Measurements from ENCODE around the gene SMIM5. TPM values are rescaled to one million over a fixed set of nuclear protein-coding genes. Genes with fewer than 3 reads are reported as not detected.

SMIM5 gene
- total RNA-seq, 1 donor from 2014 or later = not detected

DNA sequence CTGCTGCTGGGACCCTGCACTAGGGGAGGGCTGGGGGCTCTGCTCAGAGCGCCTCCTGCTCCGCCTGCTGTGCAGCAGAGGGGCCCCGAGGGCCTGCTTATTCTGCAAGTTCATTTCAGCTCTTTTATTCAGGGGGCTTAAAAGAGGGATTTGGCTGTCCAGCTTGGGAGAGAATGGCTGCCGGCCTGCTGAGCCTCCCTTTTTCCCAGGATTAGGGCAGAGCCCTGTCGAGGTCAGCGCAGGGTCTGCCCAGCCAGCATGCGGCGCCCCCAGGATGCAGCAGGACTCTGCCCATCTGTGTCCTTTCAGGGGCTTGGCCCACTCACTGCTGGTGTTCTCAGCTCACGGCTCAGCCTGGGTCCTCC, 1.1 kb downstream of the SMIM5 start:
- TF ChIP-seq CTCF (IDR thresholded peaks at IDR 0.05) = no peak
- Histone ChIP-seq H3K4me3 (peak overlapping the region in 1 of 2 donors; percentile 24), H3K36me3 (peaks cover 0 to 11% of the 10 kb centered on the region in 2 donors), H3K9me3 (no peaks in the 10 kb centered on the region), H3K27ac (peak overlapping the region in 1 of 2 donors; percentile 82), H3K27me3 (no peaks in the 10 kb centered on the region), H3K4me1 (peaks cover 11 to 19% of the 10 kb centered on the region in 2 donors)
- intact Hi-C loops (cut with DNase I) = no loop called here
- DNase-seq (ENCODE audit: low spot score in 2 of 2) = no peak

- no peak for DNase-seq (ENCODE audit: low spot score in 2 of 2)
- Histone ChIP-seq H3K4me3 (no peak overlapping the region), H3K27me3 (no peaks in the 10 kb centered on the region), H3K9me3 (no peaks in the 10 kb centered on the region), H3K27ac (no peak overlapping the region), H3K4me1 (peaks cover 11 to 19% of the 10 kb centered on the region in 2 donors), H3K36me3 (peaks cover under 1 to 8% of the 10 kb centered on the region in 2 donors)
- TF ChIP-seq CTCF (IDR thresholded peaks at IDR 0.05) = no peak
- intact Hi-C loops (cut with DNase I) = no loop called here
Observed at GRCh38 chr17:75634754-75635609, 1.7 kb downstream of the SMIM5 start.

DNA sequence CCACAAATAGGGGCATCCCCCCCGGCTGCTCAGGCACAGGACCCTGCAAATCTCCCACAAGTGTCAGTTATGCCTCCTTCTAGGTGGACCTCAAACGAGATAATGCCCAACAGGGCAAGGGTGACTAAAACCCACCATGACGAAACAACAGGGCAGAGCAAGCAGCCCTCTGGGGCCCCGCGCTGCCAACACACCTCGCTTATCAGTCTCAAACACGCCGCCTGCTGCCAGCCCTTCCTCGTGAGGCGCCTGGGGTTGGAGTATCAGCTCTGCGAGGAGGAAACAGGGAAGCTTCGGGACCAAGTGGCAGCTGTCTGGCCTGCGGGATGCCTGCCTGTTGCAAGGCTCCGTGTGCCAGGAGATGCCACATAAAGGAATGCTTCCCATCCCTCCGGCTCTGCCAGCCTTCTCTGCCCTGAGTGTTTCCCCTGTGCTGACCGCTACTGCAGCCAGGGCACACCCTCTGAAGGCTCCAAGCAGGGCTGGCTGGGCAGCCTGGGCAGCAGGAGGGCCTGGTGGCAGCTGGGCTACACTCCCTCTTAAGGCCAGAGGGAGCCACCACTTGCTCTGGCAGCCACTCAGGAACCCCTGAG, 2.5 kb downstream of the SMIM5 start:
- no peak for TF ChIP-seq CTCF (IDR thresholded peaks at IDR 0.05)
- Histone ChIP-seq H3K27me3 (no peaks in the 10 kb centered on the region), H3K4me3 (no peak overlapping the region), H3K4me1 (peaks cover 11 to 19% of the 10 kb centered on the region in 2 donors), H3K9me3 (no peaks in the 10 kb centered on the region), H3K27ac (no peak overlapping the region), H3K36me3 (peaks cover 3 to 4% of the 10 kb centered on the region in 2 donors)
- no peak for DNase-seq (ENCODE audit: low spot score in 2 of 2)
- intact Hi-C loops (cut with DNase I) = no loop called here

DNA sequence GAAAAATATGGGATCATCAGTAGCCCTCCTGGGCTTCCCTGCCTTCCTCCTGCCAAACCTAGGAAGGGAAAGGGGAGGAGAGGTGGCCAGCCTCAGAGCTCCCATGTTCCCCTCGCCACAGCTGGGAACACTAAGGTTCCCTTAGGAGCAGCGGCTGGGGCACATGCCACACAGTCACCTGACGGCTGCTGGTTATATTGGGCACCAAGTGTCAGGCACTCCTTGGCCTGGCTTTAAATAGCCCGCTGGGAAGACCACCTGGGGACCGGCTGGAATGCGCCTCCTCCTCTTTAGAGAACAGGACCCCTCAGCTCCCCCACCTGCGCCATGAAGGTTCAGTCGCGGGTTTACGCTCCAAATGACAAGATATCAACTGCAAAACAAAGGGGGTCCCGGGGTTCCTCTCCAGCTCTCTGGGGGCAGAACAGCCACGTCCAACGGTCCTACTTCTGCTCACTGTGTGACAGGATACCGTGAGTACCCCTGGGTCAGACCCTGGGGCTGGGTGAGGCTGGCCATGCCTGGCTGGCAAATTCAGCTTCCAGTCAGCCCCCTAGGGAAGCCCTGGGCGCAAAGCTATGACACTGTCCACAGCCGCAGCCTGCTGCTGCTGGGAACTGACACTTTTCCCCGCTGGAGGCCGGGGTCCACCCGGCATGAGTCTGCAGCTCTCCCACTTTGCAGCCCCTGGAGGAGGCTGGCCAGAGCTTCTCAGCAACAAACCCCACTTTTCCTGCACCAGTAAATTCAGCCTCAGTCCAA, 3.3 kb downstream of the SMIM5 start:
- no peak for TF ChIP-seq CTCF (IDR thresholded peaks at IDR 0.05)

GRCh38 chr17:75637143-75637538, 3.9 kb downstream of the SMIM5 start:
- Histone ChIP-seq H3K9me3 (no peaks in the 10 kb centered on the region), H3K4me3 (no peak overlapping the region), H3K4me1 (peaks cover 11 to 19% of the 10 kb centered on the region in 2 donors), H3K27ac (no peak overlapping the region), H3K36me3 (peaks cover 2 to 3% of the 10 kb centered on the region in 2 donors), H3K27me3 (no peaks in the 10 kb centered on the region)
- TF ChIP-seq CTCF (IDR thresholded peaks at IDR 0.05) = no peak
- intact Hi-C loops (cut with DNase I) = no loop called here
- DNase-seq (ENCODE audit: low spot score in 2 of 2) = no peak

More for the DNA sequence above, 3.3 kb downstream of the SMIM5 start:
- Histone ChIP-seq H3K36me3 (peaks cover 2 to 3% of the 10 kb centered on the region in 2 donors), H3K27me3 (no peaks in the 10 kb centered on the region), H3K4me1 (peaks cover 11 to 19% of the 10 kb centered on the region in 2 donors), H3K9me3 (no peaks in the 10 kb centered on the region), H3K4me3 (no peak overlapping the region), H3K27ac (no peak overlapping the region)
- intact Hi-C loops (cut with DNase I) = no loop called here
- no peak for DNase-seq (ENCODE audit: low spot score in 2 of 2)
